UCSD-AML1 (cell line): ENCODE measurements around the gene ZNF536.
"Not testable (repeated sequence)": the region's sequence is repeated elsewhere in the genome, so short reads cannot be mapped to it uniquely, and the experiment has no call there.

Source experiments
- DNase-seq: peaks from one replicate; lab custom pipeline; 2025; ENCODE audit not compliant: unreplicated experiment; lab: John Stamatoyannopoulos, UW

Gene ZNF536

GRCh38 chr19:30443531-30444252 lies 71.5 kb downstream of the ZNF536 start:
- no peak for DNase-seq

GRCh38 chr19:30444253-30444671 lies 72.1 kb downstream of the ZNF536 start:
- DNase-seq, result no peak

GRCh38 chr19:30444686-30445232 lies 72.6 kb downstream of the ZNF536 start:
- no peak for DNase-seq

- DNase-seq, result no peak
Measured at GRCh38 chr19:30445385-30445784, 73.2 kb downstream of the ZNF536 start.

GRCh38 chr19:30446120-30446519 lies 73.9 kb downstream of the ZNF536 start:
- not testable (repeated sequence) for DNase-seq

- DNase-seq, result no peak
Measured at GRCh38 chr19:30446850-30447552, 74.8 kb downstream of the ZNF536 start.

GRCh38 chr19:30447553-30447870 lies 75.3 kb downstream of the ZNF536 start:
- DNase-seq, result no peak

GRCh38 chr19:30448386-30449077 lies 76.3 kb downstream of the ZNF536 start:
- DNase-seq, result no peak

- no peak for DNase-seq
Measured at GRCh38 chr19:30449078-30449590, 77.0 kb downstream of the ZNF536 start.

GRCh38 chr19:30449673-30450072 lies 77.5 kb downstream of the ZNF536 start:
- DNase-seq, result no peak

- no peak for DNase-seq
Measured at GRCh38 chr19:30450100-30450499, 77.9 kb downstream of the ZNF536 start.

- DNase-seq, result no peak
Measured at GRCh38 chr19:30450835-30451321, 78.7 kb downstream of the ZNF536 start.

- no peak for DNase-seq
Measured at GRCh38 chr19:30452931-30453330, 80.7 kb downstream of the ZNF536 start.

GRCh38 chr19:30453743-30454142 lies 81.6 kb downstream of the ZNF536 start:
- no peak for DNase-seq

- no peak for DNase-seq
Measured at GRCh38 chr19:30455881-30456280, 83.7 kb downstream of the ZNF536 start.

- DNase-seq, result no peak
Measured at GRCh38 chr19:30457484-30457883, 85.3 kb downstream of the ZNF536 start.

GRCh38 chr19:30459859-30460258 lies 87.7 kb downstream of the ZNF536 start:
- no peak for DNase-seq

GRCh38 chr19:30464162-30464561 lies 92.0 kb downstream of the ZNF536 start:
- no peak for DNase-seq

GRCh38 chr19:30466598-30466997 lies 94.4 kb downstream of the ZNF536 start:
- DNase-seq, result not testable (repeated sequence)

- no peak for DNase-seq
Measured at GRCh38 chr19:30467239-30467638, 95.1 kb downstream of the ZNF536 start.

GRCh38 chr19:30469774-30470173 lies 97.6 kb downstream of the ZNF536 start:
- no peak for DNase-seq
